DMS114 treated with DMSO at 0.1 percent for 48 hours (cell line): ENCODE results near the gene UNC79.

ENCODE experiments used
- DNase-seq: peaks from one replicate; lab custom pipeline; 2025; ENCODE audit not compliant: unreplicated experiment; lab: John Stamatoyannopoulos, UW

The UNC79 gene

DNA sequence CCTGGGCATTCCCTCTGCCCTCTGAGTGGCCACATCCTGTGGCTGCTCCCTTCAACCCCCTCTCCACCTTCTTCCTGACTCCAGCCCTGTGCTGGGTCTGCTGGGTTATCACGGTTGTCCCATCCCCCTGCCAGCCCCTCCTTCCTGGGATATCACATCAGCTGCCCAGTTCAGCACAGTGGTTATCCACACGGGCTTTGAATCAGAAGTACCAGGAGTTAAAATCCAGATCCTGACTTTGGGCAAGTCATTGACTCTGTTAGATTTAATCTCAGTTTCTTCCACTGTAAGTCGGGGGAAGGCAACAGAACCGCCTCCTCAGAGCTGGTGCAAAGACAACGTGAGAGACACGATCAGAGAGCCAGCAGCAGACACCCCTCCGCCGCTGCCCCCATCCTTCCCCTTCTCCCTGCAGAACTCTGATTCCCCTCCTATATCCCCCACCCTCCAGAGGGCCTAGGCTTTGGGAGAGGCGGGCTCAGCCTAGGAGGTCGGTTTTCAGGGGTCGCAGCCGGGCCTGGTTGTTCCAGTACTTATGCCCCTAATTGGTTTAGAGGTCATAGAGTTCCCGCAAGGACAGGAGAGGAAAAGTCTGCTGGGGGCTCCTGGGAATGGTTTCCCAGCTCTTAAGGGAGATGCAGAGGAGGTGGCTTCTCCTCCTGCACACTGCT is 315.0 kb downstream of the UNC79 start:
- no peak for DNase-seq

DNA sequence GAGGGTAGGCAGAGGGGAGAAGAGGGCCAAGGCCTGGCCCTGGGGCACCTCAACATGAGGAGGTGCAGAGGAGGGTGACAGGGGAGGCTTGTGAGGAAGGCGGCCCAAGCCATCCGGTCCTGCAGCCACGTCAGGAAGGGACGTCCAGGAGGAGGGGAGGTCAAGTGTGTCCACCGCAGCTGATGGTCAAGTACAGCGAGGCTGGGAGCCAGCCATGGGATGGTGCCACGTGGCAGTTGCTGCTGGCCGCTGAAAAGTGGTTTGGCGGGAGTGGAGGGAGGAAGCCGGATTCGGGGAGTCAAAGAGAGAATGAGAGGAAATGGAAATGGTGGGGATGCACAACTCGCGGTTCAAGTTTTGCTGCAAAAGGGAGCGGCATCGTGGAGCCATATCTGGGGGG is 316.4 kb downstream of the UNC79 start:
- DNase-seq: no peak

DNA sequence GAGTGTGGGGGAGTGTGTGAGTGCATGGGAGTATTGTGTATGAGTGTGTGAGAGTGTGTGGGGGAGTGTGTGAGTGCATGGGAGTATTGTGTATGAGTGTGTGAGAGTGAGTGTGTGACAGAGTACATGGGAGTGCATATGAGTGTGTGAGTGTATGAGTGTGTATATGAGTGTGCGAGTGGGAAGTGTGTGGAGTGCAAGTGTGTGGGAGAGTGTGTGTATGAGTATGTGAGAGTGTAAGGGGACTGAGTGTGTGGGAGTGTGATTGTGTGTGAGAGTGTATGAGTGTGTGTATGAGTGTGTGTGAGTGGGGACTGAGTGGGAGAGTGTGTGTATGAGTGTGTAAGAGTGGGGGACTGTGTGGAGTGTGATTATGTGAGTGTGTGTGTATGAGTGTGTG is 316.8 kb downstream of the UNC79 start:
- DNase-seq: no peak

DNA sequence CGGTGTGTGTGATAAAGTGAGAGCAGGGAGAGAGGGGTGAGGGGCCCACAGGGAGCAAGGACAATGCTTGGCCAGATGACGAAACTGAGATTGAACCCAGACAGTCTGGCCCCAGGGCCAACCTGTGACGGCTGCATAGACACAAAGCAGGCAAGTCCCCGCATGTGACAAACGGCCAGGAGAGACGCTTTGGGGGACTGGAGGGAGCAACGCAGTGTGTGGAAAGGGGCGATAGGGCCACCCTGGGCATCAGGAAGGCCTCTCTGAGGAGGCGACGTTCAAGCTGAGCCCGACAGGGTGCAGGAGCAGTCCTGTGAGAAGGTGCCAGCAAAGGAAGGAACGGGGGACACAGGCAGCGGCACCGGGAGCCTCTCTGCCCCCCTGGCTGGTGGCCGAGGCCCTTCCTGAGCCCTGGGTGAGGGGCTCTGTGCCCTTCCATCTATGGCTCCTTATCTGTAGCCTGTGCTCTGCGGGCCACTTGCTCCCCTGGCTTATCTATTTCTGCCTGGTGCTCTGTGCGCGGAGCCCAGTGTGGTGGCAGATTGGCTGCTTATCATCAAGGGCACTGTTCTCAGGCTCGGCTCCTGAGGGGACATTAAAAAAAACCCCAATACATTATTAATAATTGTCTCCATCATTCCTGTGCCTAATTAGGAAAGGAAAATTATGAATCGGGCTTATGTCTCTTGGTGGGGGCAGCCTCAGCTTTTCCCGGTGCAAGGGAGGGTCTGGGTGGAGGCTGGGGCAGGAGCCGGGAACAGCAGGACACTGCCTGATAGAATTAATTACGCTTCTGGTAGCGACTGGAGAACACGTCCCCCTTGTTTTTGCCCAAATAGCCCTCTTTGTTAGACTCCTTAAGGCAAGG is 317.7 kb downstream of the UNC79 start:
- no peak for DNase-seq

DNA sequence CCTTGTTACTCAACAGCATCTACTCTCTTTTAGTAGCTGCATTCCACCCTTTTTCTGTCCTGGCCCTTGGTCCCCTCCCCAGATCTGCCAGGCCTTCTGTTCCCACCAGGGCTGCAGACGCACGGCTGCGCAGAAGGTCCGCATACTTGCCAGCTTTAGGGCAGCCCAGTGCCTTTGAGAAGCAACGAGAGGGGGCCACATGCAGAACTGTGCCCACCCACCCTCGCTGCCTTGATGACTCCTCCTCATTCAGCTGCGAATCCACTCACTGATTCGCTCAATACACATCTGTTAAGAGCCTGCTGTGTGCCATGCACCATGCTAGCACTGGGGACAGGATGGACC is 318.3 kb downstream of the UNC79 start:
- no peak for DNase-seq

DNA sequence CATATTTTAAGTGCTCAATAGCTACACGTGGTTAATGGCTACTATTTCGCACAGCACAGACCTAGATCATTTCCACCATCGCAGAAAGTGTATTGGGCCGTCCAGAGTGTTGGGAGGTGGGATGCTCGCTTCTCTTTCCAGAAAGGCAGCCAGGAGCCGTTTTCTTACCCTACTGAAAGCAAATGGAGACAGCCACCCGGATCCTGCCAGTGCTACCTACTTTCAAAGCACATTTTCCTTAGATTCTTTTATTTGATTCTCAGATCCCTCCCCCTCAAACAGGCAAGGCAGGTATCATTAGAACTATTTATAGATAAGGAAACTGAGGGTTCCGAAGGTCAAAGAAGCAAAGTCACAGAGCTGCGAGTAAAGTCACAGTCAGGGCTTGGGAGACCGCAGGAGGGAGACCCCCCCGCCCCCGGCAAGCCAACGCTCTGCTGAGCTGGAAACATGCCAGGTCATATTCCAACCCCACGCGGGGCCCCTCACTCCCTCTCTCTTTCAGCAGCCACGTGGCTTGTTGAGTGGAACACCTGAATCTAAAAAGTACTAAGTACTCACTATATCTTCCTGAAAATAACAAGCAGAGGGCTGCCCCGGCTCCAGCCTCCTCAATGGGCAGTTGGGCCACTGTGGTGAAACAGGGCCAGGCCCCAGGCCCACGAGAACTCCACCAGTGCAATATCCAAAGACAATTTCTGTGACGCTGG is 321.4 kb downstream of the UNC79 start:
- DNase-seq: no peak

DNA sequence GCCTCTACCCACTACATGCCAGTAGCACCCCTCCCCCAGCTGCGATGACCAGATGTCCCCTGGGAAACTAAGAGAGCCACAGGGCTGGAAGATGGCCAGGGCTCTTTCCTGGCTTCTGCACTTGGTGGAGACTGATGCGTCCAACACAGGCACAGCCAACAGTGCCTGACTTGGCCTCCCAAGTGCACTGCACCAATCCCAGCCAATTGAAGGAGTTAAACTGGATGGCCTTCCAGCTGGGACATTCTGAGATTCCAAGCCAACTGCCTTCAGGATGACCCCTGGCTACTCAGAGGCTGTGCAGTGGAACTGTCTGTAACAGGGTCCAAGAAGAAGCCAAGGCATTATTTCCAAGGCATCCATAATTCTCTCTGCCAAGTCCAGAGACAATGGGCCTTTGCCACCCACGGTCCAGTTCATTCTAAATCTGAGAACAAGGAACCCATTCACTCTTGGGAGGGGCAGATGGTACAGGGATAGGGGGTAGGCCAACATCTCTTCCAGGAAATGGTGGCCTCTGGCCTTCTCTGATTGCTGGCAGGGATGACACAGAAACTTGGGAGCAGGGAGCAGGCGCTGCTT is 322.3 kb downstream of the UNC79 start:
- DNase-seq: no peak

DNA sequence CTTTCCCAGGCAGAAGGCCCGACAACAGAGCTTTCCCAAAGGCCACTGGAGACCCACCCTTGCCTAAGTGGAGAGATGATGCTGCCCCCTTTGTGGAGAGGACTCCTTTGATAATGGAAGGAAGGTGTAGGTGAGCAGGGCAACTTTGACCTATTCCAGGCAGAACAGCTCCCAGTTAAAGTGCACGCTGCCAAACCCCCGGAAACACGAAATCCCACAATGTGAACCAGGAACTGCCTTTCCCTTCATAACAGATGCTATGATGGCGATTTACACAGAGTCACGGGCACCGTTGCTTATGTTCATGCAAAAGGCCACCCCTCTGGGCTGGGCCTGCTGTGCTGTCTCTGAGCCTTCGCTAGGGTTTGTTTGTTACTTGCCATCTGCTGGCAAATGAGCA is 322.9 kb downstream of the UNC79 start:
- DNase-seq: no peak

DNA sequence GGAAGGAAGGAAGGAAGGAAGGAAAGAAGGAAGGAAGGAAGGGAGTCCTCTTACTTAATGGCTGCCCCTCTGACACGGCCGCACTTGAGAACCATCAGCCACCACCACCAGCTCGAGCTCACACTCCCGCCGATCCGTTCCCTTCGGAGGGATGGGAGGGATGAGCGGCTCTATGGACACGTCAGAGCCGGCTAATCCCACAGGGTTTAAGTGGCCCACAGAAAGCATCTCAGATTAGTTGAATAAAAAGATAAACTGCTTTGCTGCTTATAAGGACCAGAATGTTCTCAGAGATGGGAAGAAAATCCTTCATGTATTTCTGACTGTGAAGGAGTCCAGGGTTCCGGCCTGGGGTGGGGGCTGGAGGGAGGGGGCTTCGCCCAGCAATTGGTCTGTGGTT is 326.5 kb downstream of the UNC79 start:
- DNase-seq: no peak
